ENCODE results near the gene HSD17B2.
"Not testable (repeated sequence)": the region's sequence is repeated elsewhere in the genome, so short reads cannot be mapped to it uniquely, and the experiment has no call there.

The HSD17B2 gene

DNA sequence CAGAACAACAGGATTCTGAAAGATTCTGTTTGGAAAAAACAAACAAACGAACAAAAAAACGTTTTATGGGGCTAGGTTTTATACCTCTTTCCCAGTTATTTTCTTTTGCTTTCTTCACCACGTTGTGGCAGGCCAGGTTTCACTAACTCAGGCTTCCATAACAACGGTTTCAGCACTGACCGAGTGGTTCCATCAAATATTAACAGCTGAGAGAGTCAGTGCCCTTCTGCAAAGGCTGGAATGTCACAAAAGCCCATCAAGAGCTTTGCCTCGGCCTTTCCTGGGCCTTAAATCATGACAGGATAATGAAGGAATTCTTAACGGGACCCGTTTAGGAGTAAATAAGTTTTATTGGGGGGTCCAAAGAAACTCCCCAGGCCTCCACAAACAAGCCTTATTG, 100.8 kb downstream of the HSD17B2 start:
- no peak for DNase-seq (ENCODE audit: low read depth)

DNA sequence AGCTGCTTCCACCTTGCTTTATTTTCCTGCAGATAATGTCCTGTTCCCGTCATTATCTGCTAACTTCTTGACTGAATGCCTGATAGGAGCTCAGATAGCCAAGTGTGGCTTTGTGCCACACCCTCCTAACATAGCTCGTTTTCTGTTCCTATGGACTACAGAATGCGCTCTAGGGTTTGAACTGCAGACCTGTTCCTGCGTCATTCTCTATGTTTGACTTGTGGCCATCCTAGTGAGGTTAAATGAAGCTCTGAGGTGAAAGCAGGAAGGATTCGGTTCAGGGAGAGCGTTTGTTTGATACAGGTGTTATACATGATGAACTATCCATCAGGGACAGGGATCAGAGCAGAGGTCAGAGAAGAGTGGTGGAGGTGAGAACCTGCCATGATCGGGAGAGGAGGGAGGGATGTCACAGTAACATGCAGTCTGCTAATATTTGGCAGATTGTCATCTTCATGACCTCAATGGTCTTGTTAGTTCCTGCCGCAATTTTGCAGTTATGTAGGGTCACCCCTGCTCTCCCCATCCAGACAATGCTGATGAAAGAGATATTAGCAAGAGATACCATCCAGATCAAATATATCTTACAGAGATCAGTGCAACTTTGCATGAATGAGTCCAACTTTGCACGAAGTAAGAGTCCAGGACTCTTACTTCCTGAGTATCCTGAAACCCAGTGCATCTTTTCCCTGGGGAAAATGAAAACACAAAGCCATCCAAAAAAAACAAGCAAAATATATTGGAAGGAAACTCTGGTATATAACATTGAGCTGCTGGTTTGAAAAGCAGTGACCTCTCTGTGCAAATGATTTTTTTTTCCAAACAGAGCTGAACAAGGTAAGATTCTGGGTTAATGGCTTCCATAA, 102.1 kb downstream of the HSD17B2 start:
- DNase-seq (ENCODE audit: low read depth), result no peak

GRCh38 chr16:82137822-82138167, 102.7 kb downstream of the HSD17B2 start:
- no peak for DNase-seq (ENCODE audit: low read depth)

DNA sequence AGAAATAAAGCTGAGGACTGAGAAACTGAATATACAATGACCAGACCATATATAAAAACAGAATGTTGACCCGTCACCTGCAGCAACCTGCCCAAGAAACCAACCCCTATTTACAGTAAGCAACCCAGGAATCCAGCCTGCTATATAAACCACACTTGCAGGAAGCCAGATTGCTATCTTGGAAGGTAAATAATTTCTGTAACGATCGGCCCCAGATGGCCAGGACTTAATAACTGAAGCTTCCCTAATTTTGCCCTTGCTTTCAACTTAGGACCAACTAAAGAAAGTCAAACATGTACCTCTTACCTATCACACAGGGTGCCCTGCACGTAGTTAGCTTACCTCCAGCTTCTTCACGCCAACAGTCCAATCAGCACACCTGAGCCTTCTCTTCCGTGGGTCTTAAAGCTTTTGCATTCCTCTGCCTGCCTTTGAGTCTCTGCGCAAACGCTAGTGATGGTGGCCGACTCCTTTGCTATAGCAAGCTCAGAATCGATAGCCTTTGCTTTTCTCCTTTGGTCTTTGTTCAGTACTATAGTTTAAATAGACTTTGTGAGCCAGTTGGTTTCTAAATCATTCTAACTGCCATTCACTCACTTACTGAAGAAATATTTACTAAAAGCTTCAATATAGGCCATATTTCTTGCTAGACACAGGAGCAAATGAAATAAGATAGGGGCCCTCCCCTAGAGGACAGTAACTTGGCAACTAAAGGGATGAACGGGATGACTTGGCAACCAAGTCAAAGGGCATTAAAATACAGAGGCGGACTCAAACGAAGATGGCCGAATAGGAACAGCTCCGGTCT, 103.6 kb downstream of the HSD17B2 start:
- no peak for DNase-seq (ENCODE audit: low read depth)

DNA sequence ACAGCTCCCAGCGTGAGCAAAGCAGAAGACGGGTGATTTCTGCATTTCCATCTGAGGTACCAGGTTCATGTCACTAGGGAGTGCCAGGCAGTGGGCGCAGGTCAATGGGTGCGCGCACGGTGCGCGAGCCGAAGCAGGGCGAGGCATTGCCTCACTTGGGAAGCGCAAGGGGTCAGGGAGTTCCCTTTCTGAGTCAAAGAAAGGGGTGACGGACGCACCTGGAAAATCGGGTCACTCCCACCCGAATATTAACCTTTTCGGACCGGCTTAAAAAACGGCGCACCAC, 104.2 kb downstream of the HSD17B2 start:
- DNase-seq (ENCODE audit: low read depth), result not testable (repeated sequence)

- DNase-seq (ENCODE audit: low read depth), result no peak
Observed at GRCh38 chr16:82146556-82146955, 111.5 kb downstream of the HSD17B2 start.

DNA sequence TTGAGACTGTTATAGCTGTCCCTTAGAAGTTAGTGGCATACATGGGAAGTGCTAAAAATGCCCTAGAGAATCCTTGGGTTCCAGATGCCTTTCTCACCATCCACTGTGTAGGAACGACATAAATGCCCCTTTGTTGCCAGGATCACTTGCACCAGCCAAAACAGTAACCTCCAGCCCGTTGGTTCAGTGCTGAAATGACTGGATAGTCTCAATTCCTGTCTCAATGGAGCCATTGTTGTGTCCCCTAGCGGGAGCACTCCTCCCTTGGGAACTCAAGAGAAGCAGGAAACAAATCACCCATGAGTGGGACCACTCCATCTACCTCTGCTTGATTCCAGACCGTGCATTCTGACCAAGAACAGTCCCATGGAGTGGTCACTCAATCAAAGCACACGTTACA, 111.9 kb downstream of the HSD17B2 start:
- no peak for DNase-seq (ENCODE audit: low read depth)

DNA sequence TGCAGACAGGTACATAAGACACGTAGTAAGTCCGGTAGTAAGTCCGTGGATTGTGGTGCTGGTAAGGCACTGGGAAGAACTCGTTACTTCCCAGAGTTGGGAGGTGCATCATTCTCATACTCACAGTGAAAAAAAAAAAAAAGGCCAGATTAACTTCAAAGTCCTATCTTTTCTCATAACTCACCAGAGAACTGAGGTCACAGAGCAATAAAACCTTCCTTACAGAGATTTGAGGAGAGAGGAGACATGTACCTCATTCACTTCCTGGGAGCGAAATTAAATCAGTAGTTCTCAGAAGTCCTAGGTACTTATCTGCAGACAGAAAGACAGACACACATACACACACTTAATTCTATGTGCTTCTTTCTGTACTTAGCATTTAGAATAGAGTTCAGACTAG, 112.5 kb downstream of the HSD17B2 start:
- no peak for DNase-seq (ENCODE audit: low read depth)

All from activated T-cell treated with anti-CD3 and anti-CD28 coated beads for 24 hours (primary cell).